HG03175 (cell line): Measurements from ENCODE around the gene SLC6A13.
"Not testable (repeated sequence)": the region's sequence is repeated elsewhere in the genome, so short reads cannot be mapped to it uniquely, and the experiment has no call there.

ENCODE experiments used
- ATAC-seq: cut with Tn5 transposase; IDR thresholded peaks from one replicate; pipeline ENCODE4 v1.9.1; 2021; ENCODE audit warnings: mild to moderate bottlenecking, moderate library complexity; ENCODE audit not compliant: unreplicated experiment

Gene SLC6A13

DNA sequence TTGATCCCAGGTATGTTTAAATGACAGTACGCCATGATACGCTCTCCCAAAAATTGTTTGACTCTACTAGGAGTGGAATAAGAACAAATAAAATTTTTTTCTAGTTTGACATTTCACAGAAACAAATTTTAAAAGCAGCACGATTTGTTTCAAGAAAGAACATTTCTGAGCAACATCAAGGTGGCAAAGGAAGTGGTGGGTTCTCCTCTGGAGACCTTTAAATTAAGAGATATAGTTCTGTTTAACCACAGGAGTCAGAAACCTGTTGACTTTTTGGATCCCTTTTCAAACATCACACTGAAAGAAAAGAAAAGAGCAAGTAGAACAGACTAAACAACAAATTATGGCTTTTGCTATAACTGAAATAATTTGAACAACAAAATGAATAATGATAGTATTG, 2.5 kb upstream of the SLC6A13 start:
- no peak for ATAC-seq

DNA sequence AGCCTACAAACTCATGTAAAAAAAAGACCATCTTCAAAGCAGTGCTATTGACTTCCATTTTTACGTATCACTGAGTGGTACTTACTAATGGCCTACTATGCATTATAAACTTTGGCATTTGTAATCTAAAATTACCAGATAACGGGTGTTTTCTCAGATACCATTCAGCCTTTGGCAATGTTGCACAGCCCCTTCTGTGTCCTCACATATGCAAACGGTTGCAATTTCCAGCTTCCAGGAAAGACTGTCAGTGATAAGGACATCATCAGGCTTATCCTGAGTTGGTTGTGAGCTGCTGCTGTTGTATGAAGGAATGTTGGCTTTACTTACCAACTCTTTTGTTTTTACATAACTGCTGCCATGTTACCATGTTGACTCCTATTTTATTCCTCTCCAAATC, 1.6 kb upstream of the SLC6A13 start:
- no peak for ATAC-seq

DNA sequence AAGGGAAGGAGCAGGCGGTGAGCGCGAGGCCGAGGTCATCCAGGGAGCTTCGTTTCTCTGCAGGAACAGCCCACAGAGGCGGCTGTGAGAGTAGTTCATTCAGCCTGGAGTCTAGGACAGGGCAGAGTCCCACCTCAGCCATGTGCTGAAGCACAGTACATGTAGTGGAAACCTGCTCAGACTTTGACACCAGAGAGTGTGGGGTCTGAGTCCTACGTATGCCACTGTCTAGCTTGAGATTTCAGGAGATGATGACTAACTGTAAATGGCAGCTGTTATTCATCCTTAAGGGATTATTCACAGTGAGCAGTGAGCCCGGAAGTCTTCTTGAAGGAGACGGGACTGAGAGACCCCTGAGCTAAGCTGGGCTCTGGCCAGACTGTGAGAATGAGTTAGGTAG, 938 bp upstream of the SLC6A13 start:
- no peak for ATAC-seq

DNA sequence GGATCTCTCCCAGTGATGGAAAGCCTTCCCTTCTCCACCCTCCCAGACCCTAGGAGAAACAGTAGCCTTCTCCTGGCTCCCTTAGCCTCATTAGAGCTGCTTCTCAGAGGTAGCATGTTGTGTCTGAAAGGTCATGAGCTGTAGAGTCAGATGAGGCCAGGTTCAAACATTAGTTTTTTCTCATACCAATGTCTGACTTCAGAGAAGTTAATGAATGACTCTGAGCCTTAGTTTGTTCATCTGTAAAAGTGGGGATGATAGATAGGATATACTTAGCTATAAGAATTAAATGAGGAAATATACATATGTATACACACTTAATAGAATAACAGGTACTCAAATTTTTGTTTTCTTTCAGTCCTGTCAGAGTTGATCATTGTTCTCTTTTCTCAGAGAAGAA, 523 bp downstream of the SLC6A13 start:
- no peak for ATAC-seq

DNA sequence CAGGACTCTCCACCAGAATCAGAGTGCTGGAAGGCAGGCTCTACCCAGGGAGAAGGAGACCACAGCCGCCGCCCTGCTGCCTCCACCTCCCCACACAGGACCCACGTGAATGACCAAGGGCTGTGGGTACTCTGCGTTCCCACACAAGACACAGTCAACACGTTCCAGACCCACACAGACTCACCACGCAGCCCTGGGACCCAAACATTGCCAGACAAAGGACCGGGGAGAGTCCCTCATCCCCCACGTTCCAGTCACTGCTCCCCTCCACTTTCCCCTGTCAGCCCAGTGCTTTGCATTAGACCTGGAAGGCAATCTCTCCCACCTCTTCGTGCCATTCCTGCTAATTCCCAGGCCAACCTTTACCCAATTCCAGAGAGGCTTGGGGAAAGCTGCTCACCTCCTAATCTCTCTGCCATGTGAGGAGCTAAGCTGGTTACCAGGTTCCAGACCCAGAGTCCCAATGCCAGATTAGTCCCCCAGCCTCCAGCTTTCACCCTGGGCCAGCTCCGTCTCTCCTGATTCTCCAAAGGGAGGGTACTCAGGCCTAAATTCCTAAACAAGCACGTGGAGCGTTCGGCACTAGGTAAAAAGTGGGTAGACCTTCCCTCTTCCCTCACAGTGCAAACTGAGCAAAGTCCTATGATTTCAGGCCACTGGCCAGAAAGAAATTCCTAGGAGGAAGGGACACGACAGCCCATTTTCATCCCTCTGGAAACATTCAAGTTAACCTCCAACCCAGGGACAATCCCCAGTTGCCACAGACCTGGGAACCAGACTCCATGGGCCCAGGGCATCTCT, 4.9 kb downstream of the SLC6A13 start:
- ATAC-seq: no peak

DNA sequence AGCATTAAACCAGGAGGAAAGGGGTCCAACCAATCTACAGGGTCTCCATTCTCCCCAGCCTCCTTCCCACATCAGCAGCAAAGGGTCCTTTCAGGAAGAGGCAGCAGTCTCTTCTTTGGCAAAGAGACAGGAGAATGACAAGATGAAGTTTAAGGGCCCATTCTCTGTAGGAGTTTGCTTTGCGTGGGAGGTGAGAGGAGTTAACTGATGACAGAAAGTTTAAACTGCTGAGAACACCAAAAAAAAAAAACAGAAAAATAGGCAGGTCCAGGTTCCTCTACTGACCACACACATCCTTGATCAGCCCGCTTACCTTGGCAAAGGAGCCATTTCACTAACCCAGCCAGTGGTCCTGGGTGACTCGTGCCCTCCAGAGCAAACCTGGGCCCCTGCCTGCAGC, 5.7 kb downstream of the SLC6A13 start:
- ATAC-seq: no peak

DNA sequence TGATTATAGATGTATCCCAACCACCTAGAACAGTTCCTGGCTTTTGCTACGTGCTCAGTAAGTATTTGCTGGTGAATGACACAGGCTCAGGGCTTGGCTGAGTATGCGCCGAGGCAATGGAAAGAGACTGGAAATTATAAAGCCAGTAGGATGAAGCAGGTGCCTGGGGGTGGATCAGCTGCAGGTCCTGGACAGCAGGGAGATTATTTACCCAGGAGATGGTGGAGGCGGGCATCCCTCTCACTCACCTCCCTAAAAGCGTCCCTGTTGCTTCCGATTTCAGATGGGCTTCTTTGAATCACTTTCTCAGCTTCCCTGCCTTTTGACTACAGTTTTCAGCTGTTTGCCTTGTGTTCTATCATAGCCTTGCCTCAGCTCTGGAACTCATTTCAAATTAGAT, 6.4 kb downstream of the SLC6A13 start:
- ATAC-seq: no peak

DNA sequence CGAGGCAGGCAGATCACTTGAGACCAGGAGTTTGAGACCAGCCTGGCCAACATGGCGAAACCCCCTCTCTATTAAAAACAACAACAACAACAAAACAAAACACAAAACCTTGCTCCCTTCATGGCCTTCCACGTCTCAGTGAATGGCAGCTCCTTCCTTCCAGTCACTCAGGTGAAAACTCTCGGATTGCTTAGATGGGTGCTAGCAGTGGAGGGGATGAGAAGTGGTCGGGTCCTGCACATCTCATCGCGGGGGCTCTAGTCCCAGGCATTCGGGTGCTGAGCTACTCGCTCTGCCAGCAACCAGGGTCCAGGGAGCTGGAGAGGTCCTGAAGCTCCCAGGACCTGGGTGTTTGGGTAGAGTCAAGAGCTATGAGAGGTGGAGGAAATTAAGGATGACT, 7.7 kb downstream of the SLC6A13 start:
- ATAC-seq: no peak

DNA sequence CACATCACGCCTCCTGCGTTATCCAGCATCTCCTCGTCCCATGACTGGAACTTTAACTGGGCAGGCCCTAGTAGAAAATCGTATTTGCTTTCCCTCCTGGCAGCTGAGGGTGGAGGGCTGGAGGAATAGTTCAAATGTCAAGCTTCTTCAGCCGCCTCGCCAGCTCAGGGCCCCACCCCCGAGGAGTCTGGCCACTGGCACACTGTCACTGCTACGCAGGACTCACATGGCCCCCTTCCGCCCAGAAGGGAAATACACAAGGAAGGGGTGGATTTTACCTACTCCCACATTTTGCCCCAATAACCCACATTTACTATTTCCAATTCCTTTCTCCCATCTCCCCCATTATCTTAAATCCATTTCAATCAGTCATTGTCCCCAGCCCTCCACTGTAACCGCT, 8.6 kb downstream of the SLC6A13 start:
- no peak for ATAC-seq

DNA sequence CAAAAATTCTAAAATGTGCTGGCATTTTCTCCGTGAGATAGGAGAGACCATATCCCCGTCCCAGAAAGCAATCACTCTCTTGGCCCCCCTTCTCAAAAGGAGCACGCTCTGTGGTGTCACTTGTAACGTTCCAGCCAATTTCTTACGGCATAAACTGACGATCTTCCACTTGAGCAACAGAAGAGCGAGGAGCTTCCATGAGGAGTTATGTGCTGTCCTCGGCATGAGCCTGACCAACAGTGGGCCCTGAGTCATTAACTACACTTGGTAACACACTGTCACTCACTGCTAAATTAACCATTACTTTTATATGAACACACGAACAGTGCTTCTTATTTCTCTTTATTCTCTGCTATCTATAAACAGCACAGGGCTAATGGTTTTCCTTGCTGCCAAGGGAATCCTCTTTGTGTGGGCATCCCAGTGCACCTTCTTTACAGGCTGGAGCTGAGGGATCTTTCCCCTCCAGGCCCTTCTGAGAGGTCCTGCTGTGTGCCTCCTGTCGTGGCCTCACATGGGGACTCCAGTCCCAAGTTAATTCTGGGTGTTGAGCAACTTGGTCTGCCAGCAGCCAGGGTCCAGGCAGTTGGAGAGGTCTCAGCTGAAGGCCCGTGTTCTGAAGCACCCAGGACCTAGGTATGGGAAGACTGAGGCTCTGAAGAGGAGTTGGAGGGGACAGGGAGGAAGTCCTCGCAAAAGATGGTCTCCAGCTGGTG, 9.4 kb downstream of the SLC6A13 start:
- ATAC-seq: no peak

DNA sequence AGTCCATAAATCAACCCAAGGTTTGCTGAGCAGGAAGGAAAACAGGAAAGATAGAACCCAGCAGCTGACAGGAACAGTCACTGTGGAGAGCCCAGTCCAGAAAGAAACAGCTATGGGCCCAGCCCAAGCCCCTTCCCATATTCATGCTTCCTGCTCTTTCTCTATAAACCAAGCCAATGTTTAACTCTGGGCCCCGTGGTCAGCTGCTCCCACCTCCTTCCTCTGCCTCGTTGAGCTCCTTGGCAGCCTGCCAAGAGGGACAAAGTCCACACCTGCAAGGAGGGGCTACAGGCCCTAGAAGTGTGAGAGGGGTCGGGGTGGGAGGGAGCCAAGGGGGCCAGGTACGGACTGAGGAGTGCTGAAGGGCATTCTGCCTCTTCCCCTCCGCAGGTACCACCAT, 10.0 kb downstream of the SLC6A13 start:
- no peak for ATAC-seq

DNA sequence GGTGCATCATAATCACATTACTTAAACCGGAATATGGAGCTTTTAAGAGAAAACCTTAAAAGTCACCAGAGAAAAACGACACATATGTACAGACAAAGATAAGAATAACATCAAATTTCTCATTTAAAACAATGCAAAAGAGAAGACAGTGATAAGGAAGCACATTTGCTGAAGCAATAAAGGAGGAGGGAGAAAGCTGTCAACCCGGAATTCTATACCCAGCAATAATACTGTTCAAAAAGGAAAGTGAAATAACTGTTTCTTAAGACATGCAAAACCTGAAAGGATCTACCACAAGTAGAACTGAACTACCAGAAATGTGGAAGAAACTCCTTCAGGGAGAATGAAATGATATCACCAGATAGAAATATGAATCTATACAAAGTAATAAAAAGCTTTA, 15.4 kb downstream of the SLC6A13 start:
- ATAC-seq: no peak

DNA sequence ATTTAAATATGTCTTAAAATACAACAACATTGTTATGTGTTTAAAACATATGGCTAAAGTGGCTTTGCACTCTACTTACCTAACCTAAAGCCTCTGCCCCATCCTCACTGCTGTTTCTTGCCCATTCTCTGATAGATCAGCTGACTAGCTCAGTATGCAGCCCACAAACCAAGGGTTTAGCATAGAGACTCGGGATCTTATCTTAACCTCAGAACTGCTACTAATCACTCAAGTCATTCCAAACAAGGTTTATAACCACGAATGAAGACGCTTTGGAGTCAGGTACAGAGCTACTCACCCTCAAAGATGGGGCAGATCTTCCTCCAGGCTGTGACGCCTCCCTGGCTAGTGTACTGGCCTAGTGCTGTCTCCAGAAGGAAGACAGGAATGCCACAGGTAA, 19.3 kb downstream of the SLC6A13 start:
- ATAC-seq: no peak

DNA sequence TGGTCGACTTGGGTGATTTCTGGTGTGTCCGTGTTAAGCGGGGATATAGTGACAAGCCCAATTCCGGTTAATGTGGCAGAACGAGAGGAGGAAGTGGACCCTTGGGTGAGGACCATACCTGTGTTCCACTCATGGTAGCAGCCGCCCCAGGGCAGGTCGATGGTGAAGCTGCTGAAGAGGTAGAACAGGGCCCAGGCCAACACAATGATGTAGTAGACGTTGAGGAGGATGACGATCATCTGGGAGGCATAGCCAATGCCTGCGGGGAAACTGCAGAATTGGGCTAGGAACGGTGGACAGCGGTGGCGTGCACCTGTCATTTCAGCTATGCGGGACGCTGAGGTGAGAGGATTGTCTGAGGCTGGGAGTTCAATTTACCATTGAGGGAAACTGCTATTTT, 20.1 kb downstream of the SLC6A13 start:
- ATAC-seq: no peak

DNA sequence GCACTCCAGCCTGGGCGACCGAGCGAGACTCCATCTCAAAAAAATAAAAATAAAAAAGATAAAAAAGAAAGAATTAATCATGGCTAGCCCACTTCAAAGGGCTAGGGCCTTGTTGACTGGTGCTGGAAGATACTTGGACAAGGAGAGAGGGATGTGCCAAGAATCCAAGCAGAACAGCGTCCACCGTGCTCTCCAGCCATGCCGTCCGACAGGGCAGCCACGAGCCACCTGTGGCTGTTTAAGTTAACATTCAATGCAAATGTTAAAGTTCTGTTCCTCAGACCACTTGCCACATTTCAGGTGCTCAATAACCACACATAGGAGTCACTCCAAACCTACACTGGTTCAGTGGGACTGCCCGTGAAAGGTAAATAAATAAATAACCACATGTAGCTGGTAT, 21.4 kb downstream of the SLC6A13 start:
- no peak for ATAC-seq

DNA sequence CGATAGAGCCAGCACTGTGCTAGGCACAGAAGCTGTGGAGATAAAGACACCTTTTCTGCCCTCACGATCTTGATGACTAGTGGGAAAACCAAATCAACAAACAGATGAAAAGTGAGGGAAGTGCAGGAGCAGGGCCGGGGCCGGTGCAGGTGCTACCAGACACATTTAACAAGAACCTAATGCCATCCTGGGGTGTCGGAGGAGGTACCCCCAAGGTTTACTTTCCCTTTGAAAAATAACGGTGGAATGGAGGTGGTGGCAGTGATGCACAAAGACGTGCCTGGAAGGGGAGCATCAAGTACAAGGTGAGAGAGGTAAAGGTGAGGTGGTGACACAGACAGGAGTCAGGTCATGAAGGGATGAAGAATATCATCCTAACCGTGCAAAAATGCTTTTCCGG, 22.1 kb downstream of the SLC6A13 start:
- ATAC-seq: no peak

DNA sequence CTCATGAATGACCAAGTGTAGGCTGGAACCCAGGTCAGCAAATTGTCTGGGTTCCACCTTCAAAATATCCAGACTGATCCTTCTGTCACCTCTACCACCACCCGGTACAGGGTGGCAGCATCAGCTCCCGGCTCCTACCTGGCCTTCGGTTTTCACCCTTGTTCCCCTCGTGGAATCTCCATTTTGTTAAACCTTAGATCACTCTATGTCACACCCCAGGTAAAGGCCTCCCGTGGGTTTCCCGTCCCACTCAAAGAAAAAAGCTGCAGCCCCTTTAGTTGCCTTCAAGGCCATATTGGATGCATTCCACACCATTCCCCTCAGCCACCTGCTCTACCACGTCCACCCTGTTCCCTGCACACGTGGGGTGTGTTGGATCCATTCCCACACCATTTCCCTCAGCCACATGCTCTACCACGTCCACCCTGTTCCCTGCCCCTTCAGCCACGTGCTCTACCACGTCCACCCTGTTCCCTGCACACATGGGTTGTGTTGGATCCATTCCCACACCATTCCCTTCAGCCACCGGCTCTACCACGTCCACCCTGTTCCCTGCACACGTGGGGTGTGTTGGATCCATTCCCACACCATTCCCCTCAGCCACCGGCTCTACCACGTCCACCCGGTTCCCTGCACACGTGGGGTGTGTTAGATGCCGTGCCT, 23.8 kb downstream of the SLC6A13 start:
- no peak for ATAC-seq

DNA sequence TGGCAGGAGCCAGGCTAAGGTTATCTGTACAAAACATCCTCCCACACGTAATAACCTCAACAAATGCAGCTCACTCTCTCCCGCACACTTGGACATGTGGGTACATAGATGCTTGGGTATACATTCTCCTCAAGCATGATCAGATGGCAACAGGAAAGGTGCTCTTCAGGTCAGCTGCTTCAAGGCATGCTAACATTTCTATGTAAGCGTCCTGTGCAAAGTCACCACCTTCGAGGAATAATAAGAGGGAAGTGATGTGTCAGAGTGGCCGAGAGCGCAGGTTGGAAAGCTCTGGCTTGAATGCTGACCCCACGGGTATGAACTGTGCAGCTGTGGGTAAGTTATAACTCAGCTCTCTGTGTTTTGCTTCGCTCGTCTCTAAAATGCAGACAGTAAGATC, 24.5 kb downstream of the SLC6A13 start:
- no peak for ATAC-seq

DNA sequence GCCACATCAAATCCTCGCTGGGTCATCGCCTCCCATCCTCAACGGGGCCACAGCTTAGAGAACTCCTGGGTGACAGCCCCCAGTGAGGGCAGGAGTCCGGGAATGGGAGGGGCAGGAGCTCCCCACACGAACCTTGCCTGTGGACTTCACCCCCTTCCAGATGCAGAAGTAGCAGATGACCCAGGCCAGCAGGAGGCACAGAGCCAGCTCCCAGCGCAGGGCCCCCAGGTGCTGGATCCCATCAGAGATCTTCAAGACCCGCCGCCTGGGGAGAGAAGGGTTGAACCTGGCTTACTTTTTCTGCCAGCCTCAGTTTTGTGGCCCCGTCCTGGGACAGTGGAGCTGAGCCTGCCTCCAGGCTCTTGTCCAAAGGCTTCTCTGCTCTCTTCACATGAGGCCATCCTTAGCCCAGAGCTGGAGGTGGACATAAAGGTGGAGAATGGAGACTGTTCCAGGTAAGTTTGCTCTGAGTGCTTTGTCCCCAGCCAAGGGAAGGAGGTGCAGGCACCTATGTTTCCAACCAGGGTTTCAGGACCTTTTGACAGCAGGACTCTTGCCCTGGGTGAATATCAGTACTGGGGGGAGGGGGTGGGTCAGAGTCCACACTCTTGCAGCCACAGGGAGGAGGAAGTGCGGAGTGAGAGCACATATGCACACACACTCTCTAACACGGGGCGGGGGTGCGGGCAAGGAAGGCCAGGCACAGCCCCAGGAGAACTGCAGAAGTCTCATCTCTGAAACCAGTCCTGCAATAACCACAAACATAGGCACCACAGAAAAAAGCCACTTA, 25.4 kb downstream of the SLC6A13 start:
- ATAC-seq: no peak

DNA sequence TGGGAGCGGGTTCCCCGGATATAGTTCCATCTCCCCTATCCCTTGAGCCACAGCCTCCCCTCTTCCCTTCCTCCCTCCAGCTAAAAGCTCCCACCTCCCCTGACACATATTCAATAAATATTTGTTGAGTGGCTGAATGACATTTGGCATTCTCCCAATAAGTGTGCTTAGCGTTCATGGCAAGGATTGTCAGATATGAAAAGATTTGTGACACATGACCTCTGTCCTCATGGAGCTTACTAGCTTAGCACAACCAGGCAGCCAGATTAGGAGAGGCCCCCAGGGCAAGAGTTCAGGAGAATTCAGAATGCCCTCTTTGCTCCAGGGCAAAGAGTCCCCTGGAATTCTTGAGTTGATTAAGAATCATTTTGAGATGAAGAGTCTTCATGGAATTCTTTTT, 26.2 kb downstream of the SLC6A13 start:
- no peak for ATAC-seq

DNA sequence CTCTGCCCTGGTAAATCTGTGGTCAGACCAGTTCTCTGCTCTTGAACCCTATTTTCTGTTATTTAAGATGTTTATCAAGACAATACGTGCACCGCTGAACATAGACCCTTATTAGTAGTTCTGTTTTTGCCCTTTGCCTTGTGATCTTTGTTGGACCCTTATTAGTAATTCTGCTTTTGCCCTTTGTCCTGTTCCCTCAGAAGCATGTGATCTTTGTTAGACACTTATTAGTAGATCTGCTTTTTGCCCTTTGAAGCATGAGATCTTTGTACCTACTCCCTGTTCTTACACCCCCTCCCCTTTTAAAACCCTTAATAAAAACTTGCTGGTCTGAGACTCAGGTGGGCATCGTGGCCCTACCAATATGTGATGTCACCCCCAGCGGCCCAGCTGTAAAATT, 26.7 kb downstream of the SLC6A13 start:
- not testable (repeated sequence) for ATAC-seq
